HepG2 (cell line): ENCODE results near the gene TTLL10. TPM values are rescaled to one million over a fixed set of nuclear protein-coding genes. Genes with fewer than 3 reads are reported as not detected.

ENCODE experiments used
- AGO2 ChIP-seq: fragments of 200-400 bp; formaldehyde crosslinking; optimal IDR thresholded peaks from 2 replicates; pipeline ENCODE3; 2017; ENCODE audit warnings: mild to moderate bottlenecking, low read depth, low read length, moderate library complexity
- CC2D1A ChIP-seq: sonication (generic); formaldehyde crosslinking; IDR thresholded peaks from 2 replicates; pipeline ENCODE4 v1.8.1; 2023; ENCODE audit warnings: mild to moderate bottlenecking, missing genetic modification reagents
- DZIP1 ChIP-seq: sonication (generic); formaldehyde crosslinking; IDR thresholded peaks from 2 replicates; pipeline ENCODE4 v1.5.0; 2020; ENCODE audit warnings: mild to moderate bottlenecking, missing genetic modification reagents
- E2F2 ChIP-seq: sonication (generic); formaldehyde crosslinking; IDR thresholded peaks from 2 replicates; pipeline ENCODE4 v1.4.0; 2020; ENCODE audit warnings: missing genetic modification reagents, borderline replicate concordance
- FLYWCH1 ChIP-seq: sonication (generic); formaldehyde crosslinking; IDR thresholded peaks from 2 replicates; pipeline ENCODE4 v1.8.1; 2023; ENCODE audit warnings: mild to moderate bottlenecking, missing genetic modification reagents
- GATA4 ChIP-seq: sonication (generic); IDR thresholded peaks from 2 replicates; pipeline ENCODE4 v1.6.1; 2016; ENCODE audit warnings: antibody characterized with exemption, low read depth, borderline replicate concordance
- MAX ChIP-seq: IDR thresholded peaks from 2 replicates; pipeline ENCODE4 v1.6.1; 2012; ENCODE audit warnings: inconsistent platforms
- MTA3 ChIP-seq: sonication (generic); formaldehyde crosslinking; IDR thresholded peaks from 2 replicates; pipeline ENCODE4 v1.4.0; 2020; ENCODE audit warnings: missing genetic modification reagents
- NFE2L1 ChIP-seq: sonication (generic); formaldehyde crosslinking; IDR thresholded peaks from 2 replicates; pipeline ENCODE4 v1.4.0; 2020; ENCODE audit warnings: missing genetic modification reagents, mild to moderate bottlenecking, borderline replicate concordance
- PITX1 ChIP-seq: sonication (generic); formaldehyde crosslinking; IDR thresholded peaks from 2 replicates; pipeline ENCODE4 v1.5.1; 2020; ENCODE audit warnings: mild to moderate bottlenecking, missing genetic modification reagents
- SALL2 ChIP-seq: sonication (generic); formaldehyde crosslinking; IDR thresholded peaks from 2 replicates; pipeline ENCODE4 v1.8.1; 2023; ENCODE audit warnings: mild to moderate bottlenecking, missing genetic modification reagents, inconsistent platforms
- SATB2 ChIP-seq: sonication (generic); formaldehyde crosslinking; IDR thresholded peaks from 2 replicates; pipeline ENCODE4 v1.5.0; 2020; ENCODE audit warnings: missing genetic modification reagents
- SIX1 ChIP-seq: sonication (generic); formaldehyde crosslinking; IDR thresholded peaks from 2 replicates; pipeline ENCODE4 v1.4.0; 2020; ENCODE audit warnings: missing genetic modification reagents, borderline replicate concordance
- SMARCC2 ChIP-seq: fragments of 450-650 bp; IDR thresholded peaks from 2 replicates; pipeline ENCODE4 v1.6.1; 2017; ENCODE audit warnings: antibody characterized with exemption, mild to moderate bottlenecking
- SRY ChIP-seq: sonication (generic); formaldehyde crosslinking; IDR thresholded peaks from 2 replicates; pipeline ENCODE4 v1.8.0; 2022; ENCODE audit warnings: mild to moderate bottlenecking, missing genetic modification reagents
- TFDP1 ChIP-seq: IDR thresholded peaks from 2 replicates; pipeline ENCODE4 v1.6.1; 2016; ENCODE audit warnings: missing compliant biosample characterization, missing genetic modification reagents, borderline replicate concordance
- ZFP36L2 ChIP-seq: sonication (generic); formaldehyde crosslinking; IDR thresholded peaks from 2 replicates; pipeline ENCODE4 v1.4.0; 2020; ENCODE audit warnings: missing genetic modification reagents
- ZNF33B ChIP-seq: sonication (generic); formaldehyde crosslinking; IDR thresholded peaks from 2 replicates; pipeline ENCODE4 v1.5.1; 2020; ENCODE audit warnings: mild to moderate bottlenecking, missing genetic modification reagents
- ZNF367 ChIP-seq: sonication (generic); formaldehyde crosslinking; IDR thresholded peaks from 2 replicates; pipeline ENCODE4 v1.4.0; 2020; ENCODE audit warnings: missing genetic modification reagents, borderline replicate concordance
- ZNF460 ChIP-seq: sonication (generic); formaldehyde crosslinking; IDR thresholded peaks from 2 replicates; pipeline ENCODE4 v1.5.1; 2020; ENCODE audit warnings: missing genetic modification reagents, mild to moderate bottlenecking, borderline replicate concordance
- ZNF652 ChIP-seq: IDR thresholded peaks from 2 replicates; pipeline ENCODE4 v1.6.1; 2016; ENCODE audit warnings: low read depth, borderline replicate concordance
- ZNF691 ChIP-seq: sonication (generic); formaldehyde crosslinking; IDR thresholded peaks from 2 replicates; pipeline ENCODE4 v1.4.0; 2020; ENCODE audit warnings: missing genetic modification reagents, low read depth, mild to moderate bottlenecking, borderline replicate concordance
- ZNF740 ChIP-seq: sonication (generic); formaldehyde crosslinking; IDR thresholded peaks from 2 replicates; pipeline ENCODE4 v1.4.0; 2020; ENCODE audit warnings: missing genetic modification reagents
- ZNF839 ChIP-seq: sonication (generic); formaldehyde crosslinking; IDR thresholded peaks from 2 replicates; pipeline ENCODE4 v1.4.0; 2020; ENCODE audit warnings: missing genetic modification reagents, mild to moderate bottlenecking, borderline replicate concordance
- ZNF879 ChIP-seq: sonication (generic); formaldehyde crosslinking; IDR thresholded peaks from 2 replicates; pipeline ENCODE4 v1.8.1; 2023; ENCODE audit warnings: missing genetic modification reagents
- polyA plus RNA-seq, 8 experiments: library from polyadenylated mRNA; depleted of rRNA in 3 of 8; stranded (reverse) in 7 of 8; unstranded in 1 of 8; fragments of >200 nt; fragmentation: Illumina TruSeq in 4 of 8; extraction: Trizol in 4 of 8; gene quantifications; 2 replicates each; pipeline versions ENCODE4 v1.2.1 to v1.2.3, GENCODE V29; 2011 to 2016; ENCODE audit warnings: low read depth in 4 of 8, missing spikeins in 1 of 8, mixed read lengths in 1 of 8; ENCODE audit not compliant: insufficient read depth in 1 of 8
- total RNA-seq, 5 experiments: library from RNA; depleted of rRNA; stranded (reverse); fragments of >200 nt; fragmentation: Illumina TruSeq; extraction: Trizol; gene quantifications; 2 replicates each; pipeline ENCODE4 v1.2.3, GENCODE V29; 2016; ENCODE audit warnings: low read depth in 1 of 5

TTLL10 gene
- total and polyA plus RNA-seq, 2 of the 13 experiments (the other 11 are each of a cell fraction or from before 2014, with no cell fraction given): not detected

DNA sequence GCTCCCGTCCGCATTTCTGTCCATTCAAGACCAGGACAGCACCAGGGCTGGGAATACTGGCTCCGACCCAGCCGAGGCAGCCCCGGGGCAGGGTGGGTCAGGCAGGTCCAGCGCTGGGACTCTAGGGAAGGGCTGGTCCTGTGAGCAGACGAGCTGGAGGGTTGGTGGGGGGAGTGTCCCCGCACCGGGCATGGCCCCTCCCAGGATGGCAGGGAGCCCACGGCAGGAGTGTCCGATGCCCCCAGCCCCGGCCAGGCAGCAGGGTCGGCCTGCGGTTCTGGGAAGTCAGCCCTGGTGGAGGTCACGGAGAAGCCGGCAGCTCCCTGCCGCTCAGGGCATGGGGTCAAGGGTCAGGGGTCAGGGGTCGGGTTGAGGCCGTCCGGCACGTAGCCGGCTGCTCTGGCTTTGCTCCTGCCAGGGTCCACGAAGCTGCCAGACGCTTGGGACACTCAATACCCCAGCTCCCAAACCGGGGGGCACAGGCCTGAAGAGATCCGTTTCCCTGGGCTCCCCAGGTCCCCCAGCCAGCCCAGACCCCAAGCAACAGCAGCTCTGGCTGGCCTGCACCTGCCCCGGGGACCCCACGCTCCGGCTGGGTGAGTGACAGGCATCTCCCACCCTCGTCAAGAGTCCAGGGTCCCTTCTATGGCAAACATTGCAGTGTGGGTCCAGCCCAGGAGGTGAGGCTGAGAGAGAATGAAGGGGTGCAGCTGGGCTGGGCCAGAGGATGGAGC lies 66.1 kb downstream of the TTLL10 start (continued):
- TF ChIP-seq DZIP1 (CRISPR knock-in tag): no peak; the same call in 1 of the 2 replicates
- 0 out of 2 replicates have a peak, but pooled peaks have one; percentile 43 for TF ChIP-seq E2F2 (CRISPR knock-in tag)
- TF ChIP-seq MTA3 (CRISPR knock-in tag): no peak
- TF ChIP-seq ZNF460 (CRISPR knock-in tag): no peak
- TF ChIP-seq MAX: no peak
- TF ChIP-seq NFE2L1 (CRISPR knock-in tag): no peak
- no peak for TF ChIP-seq GATA4
- TF ChIP-seq SIX1: no peak
- no peak for TF ChIP-seq FLYWCH1 (CRISPR knock-in tag)
- 0 out of 2 replicates have a peak, but pooled peaks have one; percentile 19 for TF ChIP-seq PITX1 (CRISPR knock-in tag)
- TF ChIP-seq SRY: peak; percentile 65; the same call in 1 of the 2 replicates
- no peak for TF ChIP-seq ZNF879
- no peak for TF ChIP-seq ZNF367
- TF ChIP-seq ZNF652 (CRISPR knock-in tag): no peak
- TF ChIP-seq AGO2: peak; percentile 18
- 0 out of 2 replicates have a peak, but pooled peaks have one; percentile 41 for TF ChIP-seq ZNF691 (CRISPR knock-in tag)
- TF ChIP-seq SMARCC2: no peak
- no peak; the same call in 1 of the 2 replicates for TF ChIP-seq ZNF839 (CRISPR knock-in tag)
- no peak for TF ChIP-seq TFDP1
- no peak; the same call in 1 of the 2 replicates for TF ChIP-seq ZNF33B (CRISPR knock-in tag)
- TF ChIP-seq CC2D1A (CRISPR knock-in tag): no peak
- no peak for TF ChIP-seq SALL2 (CRISPR knock-in tag)
- TF ChIP-seq ZFP36L2 (CRISPR knock-in tag): no peak
- no peak for TF ChIP-seq ZNF740 (CRISPR knock-in tag)
- TF ChIP-seq SATB2: no peak
